Measurements from ENCODE around the gene ZBTB21. TPM values are rescaled to one million over a fixed set of nuclear protein-coding genes. Genes with fewer than 3 reads are reported as not detected.

ZBTB21 gene
- total RNA-seq, 2 donors from 2014 or later = 17.3 to 23.1 TPM

DNA sequence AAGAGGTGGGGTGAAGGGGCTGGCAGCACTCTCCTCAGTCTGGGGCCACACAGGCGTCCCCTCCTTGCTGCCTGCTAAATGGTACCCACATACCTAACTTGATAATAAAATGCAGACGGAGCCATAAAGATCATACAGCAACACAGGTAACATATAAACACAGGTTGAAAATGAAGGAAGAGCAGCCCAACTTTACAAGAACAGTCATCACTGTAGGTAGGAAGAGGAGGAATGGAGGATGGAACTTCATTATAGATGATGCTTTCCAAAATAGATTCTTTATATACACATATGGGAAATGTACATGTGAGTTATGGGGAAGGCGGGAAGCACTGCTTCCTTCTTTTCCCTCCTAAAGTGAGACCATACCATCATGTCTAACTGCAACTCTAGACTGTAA, 69.7 kb downstream of the ZBTB21 start:
- H3K9me3 Mint-ChIP-seq = no peaks in the 10 kb centered on the region
- Histone ChIP-seq H3K27ac (ENCODE audit: low read depth, low read length) (no peak overlapping the region), H3K4me1 (ENCODE audit: control insufficient read depth, insufficient read depth, low read length) (no peaks in the 10 kb centered on the region), H3K9ac (ENCODE audit: extremely low read depth, low read length, poor library complexity, severe bottlenecking) (no peak overlapping the region), H3K36me3 (ENCODE audit: control insufficient read depth, insufficient read depth, low read length) (no peaks in the 10 kb centered on the region), H3K4me3 (ENCODE audit: low read length) (no peak overlapping the region), H3K9me3 (ENCODE audit: control insufficient read depth, low read length) (no peaks in the 10 kb centered on the region), H3K27me3 (ENCODE audit: control insufficient read depth, insufficient read depth, low read length, poor library complexity, severe bottlenecking) (no peaks in the 10 kb centered on the region)
- no peak for DNase-seq
- TF ChIP-seq, protein P1, sequence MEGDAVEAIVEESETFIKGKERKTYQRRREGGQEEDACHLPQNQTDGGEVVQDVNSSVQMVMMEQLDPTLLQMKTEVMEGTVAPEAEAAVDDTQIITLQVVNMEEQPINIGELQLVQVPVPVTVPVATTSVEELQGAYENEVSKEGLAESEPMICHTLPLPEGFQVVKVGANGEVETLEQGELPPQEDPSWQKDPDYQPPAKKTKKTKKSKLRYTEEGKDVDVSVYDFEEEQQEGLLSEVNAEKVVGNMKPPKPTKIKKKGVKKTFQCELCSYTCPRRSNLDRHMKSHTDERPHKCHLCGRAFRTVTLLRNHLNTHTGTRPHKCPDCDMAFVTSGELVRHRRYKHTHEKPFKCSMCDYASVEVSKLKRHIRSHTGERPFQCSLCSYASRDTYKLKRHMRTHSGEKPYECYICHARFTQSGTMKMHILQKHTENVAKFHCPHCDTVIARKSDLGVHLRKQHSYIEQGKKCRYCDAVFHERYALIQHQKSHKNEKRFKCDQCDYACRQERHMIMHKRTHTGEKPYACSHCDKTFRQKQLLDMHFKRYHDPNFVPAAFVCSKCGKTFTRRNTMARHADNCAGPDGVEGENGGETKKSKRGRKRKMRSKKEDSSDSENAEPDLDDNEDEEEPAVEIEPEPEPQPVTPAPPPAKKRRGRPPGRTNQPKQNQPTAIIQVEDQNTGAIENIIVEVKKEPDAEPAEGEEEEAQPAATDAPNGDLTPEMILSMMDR (conservative IDR thresholded peaks at IDR 0.05) = no peak
- no peak overlapping the region for H3K4me3 Mint-ChIP-seq
- H3K36me3 Mint-ChIP-seq (ENCODE audit: low read depth) = peaks cover 4% of the 10 kb centered on the region
- no peak overlapping the region for H3K27ac Mint-ChIP-seq
- no peaks in the 10 kb centered on the region for H3K27me3 Mint-ChIP-seq (ENCODE audit: insufficient read depth)
- WGBS, 2 experiments (ENCODE audit: insufficient coverage in 1 of 2, insufficient read length in 1 of 2) = 95% methylated on average over 2 of the region's 3 CpGs; no CpG with 5 or more reads in 1 of the 2 experiments
- no peaks in the 10 kb centered on the region for H3K4me1 Mint-ChIP-seq

DNA sequence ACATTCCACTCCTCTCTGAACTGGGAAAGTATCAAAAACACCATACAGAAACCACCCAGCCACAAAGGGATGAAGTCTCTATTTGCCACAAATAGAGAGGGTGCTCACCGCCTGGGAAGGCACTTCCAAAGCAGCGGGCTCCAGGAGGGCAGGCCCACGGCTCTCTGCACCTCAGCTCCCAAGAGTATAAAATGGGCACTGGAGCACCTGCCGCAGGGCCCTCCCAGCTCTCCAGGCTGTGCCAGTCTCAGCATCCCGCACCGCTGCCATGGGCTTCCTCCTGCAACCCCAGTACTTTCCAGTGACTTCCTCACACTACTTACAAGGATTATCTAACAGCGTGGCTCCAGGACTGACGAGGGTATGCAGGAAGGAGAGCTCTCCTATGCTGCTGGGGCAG, 70.8 kb downstream of the ZBTB21 start:
- Histone ChIP-seq H3K27ac (ENCODE audit: low read depth, low read length) (no peak overlapping the region), H3K4me3 (ENCODE audit: low read length) (no peak overlapping the region), H3K4me1 (ENCODE audit: control insufficient read depth, insufficient read depth, low read length) (no peaks in the 10 kb centered on the region), H3K9ac (ENCODE audit: extremely low read depth, low read length, poor library complexity, severe bottlenecking) (no peak overlapping the region), H3K36me3 (ENCODE audit: control insufficient read depth, insufficient read depth, low read length) (no peaks in the 10 kb centered on the region), H3K9me3 (ENCODE audit: control insufficient read depth, low read length) (no peaks in the 10 kb centered on the region), H3K27me3 (ENCODE audit: control insufficient read depth, insufficient read depth, low read length, poor library complexity, severe bottlenecking) (no peaks in the 10 kb centered on the region)
- no peak overlapping the region for H3K4me3 Mint-ChIP-seq
- no peak overlapping the region for H3K27ac Mint-ChIP-seq
- TF ChIP-seq, protein P1 (conservative IDR thresholded peaks at IDR 0.05) = no peak
- 95 to 98% methylated on average over 5 to 8 of the region's 8 CpGs for WGBS, 2 experiments (ENCODE audit: insufficient coverage in 1 of 2, insufficient read length in 1 of 2)
- peaks cover 4% of the 10 kb centered on the region for H3K36me3 Mint-ChIP-seq (ENCODE audit: low read depth)
- no peak for DNase-seq
- no peaks in the 10 kb centered on the region for H3K9me3 Mint-ChIP-seq
- H3K4me1 Mint-ChIP-seq = no peaks in the 10 kb centered on the region
- H3K27me3 Mint-ChIP-seq (ENCODE audit: insufficient read depth) = no peaks in the 10 kb centered on the region

Other genes starting within 250 kb of the ZBTB21 start
- 10 to 100 TPM in 1 of 2 donors, 1 to 10 TPM in 1; 8.4 to 16.2 TPM for gene RIPK4, start 243.3 kb downstream of the ZBTB21 start, total RNA-seq
- gene PRDM15, start 131.0 kb downstream of the ZBTB21 start, total RNA-seq = 10 to 100 TPM in 1 of 2 donors, 1 to 10 TPM in 1; 8.8 to 10.1 TPM
- 10 to 100 TPM; 26.3 to 28.7 TPM for gene C2CD2, start 56.3 kb downstream of the ZBTB21 start, total RNA-seq
- gene UMODL1, start 61.0 kb upstream of the ZBTB21 start, total RNA-seq = under 1 TPM; 0.24 to 0.49 TPM
- 1 to 10 TPM; 1.6 to 5.4 TPM for gene ABCG1, start 208.8 kb upstream of the ZBTB21 start, total RNA-seq

Data from endodermal cell (in vitro differentiated cells).